ENCODE measurements around the gene ADARB1.

ADARB1 gene

GRCh38 chr21:45203983-45204382 lies 129.6 kb downstream of the ADARB1 start:
- H3K4me3 ChIP-seq, result no peak overlapping the region
- no peak overlapping the region for H3K27ac ChIP-seq

- no peak overlapping the region for H3K27ac ChIP-seq
- no peak overlapping the region for H3K4me3 ChIP-seq
Observed at GRCh38 chr21:45204395-45204794, 130.0 kb downstream of the ADARB1 start.

GRCh38 chr21:45207839-45208626 lies 133.7 kb downstream of the ADARB1 start:
- Histone ChIP-seq H3K27ac (no peak overlapping the region), H3K4me3 (no peak overlapping the region)

- Histone ChIP-seq H3K27ac (no peak overlapping the region), H3K4me3 (no peak overlapping the region)
Observed at GRCh38 chr21:45208627-45208951, 134.2 kb downstream of the ADARB1 start.

GRCh38 chr21:45209046-45209445 lies 134.7 kb downstream of the ADARB1 start:
- Histone ChIP-seq H3K27ac (no peak overlapping the region), H3K4me3 (no peak overlapping the region)

- H3K27ac ChIP-seq, result no peak overlapping the region
- H3K4me3 ChIP-seq, result no peak overlapping the region
Observed at GRCh38 chr21:45209685-45210284, 135.4 kb downstream of the ADARB1 start.

GRCh38 chr21:45210461-45210983 lies 136.1 kb downstream of the ADARB1 start:
- Histone ChIP-seq H3K4me3 (no peak overlapping the region), H3K27ac (no peak overlapping the region)

- Histone ChIP-seq H3K4me3 (no peak overlapping the region), H3K27ac (no peak overlapping the region)
Observed at GRCh38 chr21:45211661-45212060, 137.3 kb downstream of the ADARB1 start.

- no peak overlapping the region for H3K4me3 ChIP-seq
- H3K27ac ChIP-seq, result no peak overlapping the region
Observed at GRCh38 chr21:45213392-45213791, 139.0 kb downstream of the ADARB1 start.

GRCh38 chr21:45215213-45215612 lies 140.8 kb downstream of the ADARB1 start:
- no peak overlapping the region for H3K4me3 ChIP-seq
- no peak overlapping the region for H3K27ac ChIP-seq

- H3K27ac ChIP-seq, result no peak overlapping the region
- H3K4me3 ChIP-seq, result no peak overlapping the region
Observed at GRCh38 chr21:45217010-45217409, 142.6 kb downstream of the ADARB1 start.

- H3K4me3 ChIP-seq, result no peak overlapping the region
- peak overlapping the region in 3 of 21 experiments; percentile 1 to 70 (median 59) for H3K27ac ChIP-seq
Observed at GRCh38 chr21:45219517-45219916, 145.1 kb downstream of the ADARB1 start.

- Histone ChIP-seq H3K27ac (peak overlapping the region in 3 of 21 experiments; percentile 24 to 70 (median 59)), H3K4me3 (no peak overlapping the region)
Observed at GRCh38 chr21:45220071-45220481, 145.7 kb downstream of the ADARB1 start.

- Histone ChIP-seq H3K27ac (peak overlapping the region in 1 of 21 experiments; percentile 24), H3K4me3 (no peak overlapping the region)
Observed at GRCh38 chr21:45220714-45221490, 146.5 kb downstream of the ADARB1 start.

- no peak overlapping the region for H3K27ac ChIP-seq
- H3K4me3 ChIP-seq, result no peak overlapping the region
Observed at GRCh38 chr21:45222001-45222400, 147.6 kb downstream of the ADARB1 start.

- H3K27ac ChIP-seq, result peak overlapping the region in 1 of 21 experiments; percentile 14
- no peak overlapping the region for H3K4me3 ChIP-seq
Observed at GRCh38 chr21:45223236-45224185, 149.1 kb downstream of the ADARB1 start.

- peak overlapping the region in 5 of 21 experiments; percentile 14 to 78 (median 47) for H3K27ac ChIP-seq
Observed at GRCh38 chr21:45224189-45224938, 150.0 kb downstream of the ADARB1 start.

GRCh38 chr21:45225041-45225740 lies 150.8 kb downstream of the ADARB1 start:
- peak overlapping the region in 3 of 21 experiments; percentile 14 to 78 (median 57) for H3K27ac ChIP-seq

More at GRCh38 chr21:45224189-45224938, 150.0 kb downstream of the ADARB1 start:
- H3K4me3 ChIP-seq, result no peak overlapping the region

More at GRCh38 chr21:45225041-45225740, 150.8 kb downstream of the ADARB1 start:
- H3K4me3 ChIP-seq, result no peak overlapping the region
